HG03196 (cell line): ENCODE results near the gene BRINP3.
"Not testable (repeated sequence)": the region's sequence is repeated elsewhere in the genome, so short reads cannot be mapped to it uniquely, and the experiment has no call there.

Experiments used
- ATAC-seq: cut with Tn5 transposase; IDR thresholded peaks from one replicate; pipeline ENCODE4 v1.9.1; 2021; ENCODE audit not compliant: unreplicated experiment

BRINP3 gene

DNA sequence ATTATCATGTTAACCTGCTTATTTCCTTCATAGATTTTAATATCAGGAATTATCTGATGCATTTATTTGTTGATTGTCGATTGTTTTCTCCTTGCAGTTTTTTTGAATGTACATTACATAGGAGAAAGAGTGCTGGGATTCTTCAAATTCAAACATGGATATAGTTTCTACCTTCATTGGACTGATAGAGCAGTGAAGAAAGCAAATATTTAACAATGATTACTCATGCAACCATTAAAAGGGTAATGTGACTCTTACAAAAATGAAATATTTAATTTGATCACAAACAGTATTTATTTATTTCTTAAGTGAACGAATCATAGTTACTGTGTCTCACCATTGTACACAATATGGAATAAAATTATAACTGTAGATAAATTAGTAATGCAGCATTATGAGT, 350.9 kb downstream of the BRINP3 start:
- ATAC-seq = no peak

DNA sequence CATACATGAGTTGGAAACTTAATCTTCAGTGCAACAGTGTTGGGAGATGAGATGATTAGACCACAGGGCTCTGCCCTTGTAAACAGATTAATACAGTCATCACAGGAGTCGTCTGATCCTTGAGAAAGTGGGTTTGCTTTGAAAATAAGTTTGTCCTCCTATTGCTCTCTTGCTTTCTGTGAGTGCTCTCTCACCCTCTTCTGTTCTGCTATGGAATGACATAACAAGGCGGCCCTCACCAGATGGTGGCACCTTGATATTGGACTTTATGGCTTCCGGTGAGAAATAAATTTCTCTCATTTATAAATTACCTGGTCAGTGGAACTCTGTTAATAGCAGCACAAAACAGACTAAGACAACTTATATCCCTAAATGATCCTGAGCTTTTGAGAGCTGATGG, 353.6 kb downstream of the BRINP3 start:
- no peak for ATAC-seq

DNA sequence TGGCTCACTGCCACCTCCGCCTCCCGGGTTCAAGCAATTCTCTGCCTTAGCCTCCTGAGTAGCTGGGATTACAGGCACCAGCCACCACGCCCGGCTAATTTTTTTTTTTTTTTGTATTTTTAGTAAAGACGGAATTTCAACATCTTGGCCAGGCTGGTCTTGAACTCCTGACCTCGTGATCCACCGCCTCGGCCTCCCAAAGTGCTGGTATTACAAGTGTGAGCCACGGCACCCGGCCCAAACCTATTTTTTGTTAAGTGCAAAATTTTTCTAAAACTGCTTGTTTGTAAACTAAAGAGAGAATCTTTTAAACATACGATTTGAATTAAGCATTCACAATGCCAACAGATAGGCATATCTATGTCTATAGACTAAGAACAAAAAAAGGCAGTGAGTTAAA, 357.1 kb downstream of the BRINP3 start:
- not testable (repeated sequence) for ATAC-seq

DNA sequence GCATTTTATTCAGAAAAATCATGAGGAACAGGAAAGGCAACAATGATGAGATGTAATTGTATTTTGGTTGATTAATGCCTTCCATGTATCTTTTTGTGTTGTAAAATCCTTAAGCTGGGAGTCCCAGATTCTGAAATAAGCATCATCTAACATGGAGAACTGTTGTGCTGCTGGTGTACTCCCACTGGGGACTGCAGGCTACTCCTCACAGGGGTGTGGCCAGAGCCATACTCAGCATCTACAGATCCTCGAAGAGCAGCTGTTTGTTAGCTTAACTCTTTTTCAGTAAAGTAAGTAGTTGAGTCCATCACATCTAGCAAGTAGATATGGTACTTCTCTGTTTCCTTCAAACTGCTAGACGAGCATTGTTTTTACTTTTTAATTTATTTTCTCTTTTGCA, 358.0 kb downstream of the BRINP3 start:
- no peak for ATAC-seq

GRCh38 chr1:190116921-190117320, 360.7 kb downstream of the BRINP3 start:
- no peak for ATAC-seq

DNA sequence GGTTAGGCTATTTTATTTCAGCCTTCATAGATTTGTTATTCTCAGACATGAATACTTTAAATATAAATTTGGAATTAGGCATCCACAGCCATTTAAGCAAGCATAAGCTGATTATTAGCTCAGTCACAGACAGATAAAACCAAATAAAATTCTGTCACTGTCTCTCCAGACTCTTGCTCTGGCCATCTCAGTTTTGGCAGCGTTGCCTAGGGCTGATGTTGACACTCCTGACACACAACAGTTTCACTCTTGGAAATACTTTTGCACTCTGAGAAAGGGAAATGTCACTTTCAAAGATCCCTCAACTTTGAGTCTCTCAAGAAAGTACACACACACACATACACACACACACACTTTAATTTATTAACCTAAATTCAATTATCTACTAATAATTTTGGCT, 372.7 kb downstream of the BRINP3 start:
- no peak for ATAC-seq

- no peak for ATAC-seq
Observed at GRCh38 chr1:190102757-190103326, 374.8 kb downstream of the BRINP3 start.

GRCh38 chr1:190101756-190102155, 375.9 kb downstream of the BRINP3 start:
- ATAC-seq = no peak

DNA sequence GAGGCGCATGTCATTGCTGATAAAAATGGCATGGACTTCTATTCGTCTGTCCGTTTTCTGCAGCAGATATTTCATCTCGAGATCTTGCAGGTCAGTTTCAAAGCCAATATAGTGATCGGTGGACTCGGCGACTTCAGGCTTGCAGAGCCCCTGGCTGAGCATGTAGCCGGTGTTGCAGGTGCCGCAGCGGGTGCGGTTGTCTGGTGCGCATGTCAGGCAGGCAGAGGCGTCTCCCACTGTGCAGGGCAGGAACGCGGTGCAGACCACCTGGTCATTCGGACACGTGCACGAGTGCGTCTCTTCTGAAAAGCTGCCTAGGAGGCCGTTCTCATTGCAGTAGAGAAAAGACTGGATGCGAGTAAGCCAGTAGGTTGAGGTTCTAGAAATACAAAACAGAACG, 378.9 kb downstream of the BRINP3 start:
- ATAC-seq = no peak

GRCh38 chr1:190098107-190098506, 379.6 kb downstream of the BRINP3 start:
- no peak for ATAC-seq

GRCh38 chr1:190095596-190095995, 382.1 kb downstream of the BRINP3 start:
- no peak for ATAC-seq

GRCh38 chr1:190084552-190084951, 393.1 kb downstream of the BRINP3 start:
- ATAC-seq = no peak

DNA sequence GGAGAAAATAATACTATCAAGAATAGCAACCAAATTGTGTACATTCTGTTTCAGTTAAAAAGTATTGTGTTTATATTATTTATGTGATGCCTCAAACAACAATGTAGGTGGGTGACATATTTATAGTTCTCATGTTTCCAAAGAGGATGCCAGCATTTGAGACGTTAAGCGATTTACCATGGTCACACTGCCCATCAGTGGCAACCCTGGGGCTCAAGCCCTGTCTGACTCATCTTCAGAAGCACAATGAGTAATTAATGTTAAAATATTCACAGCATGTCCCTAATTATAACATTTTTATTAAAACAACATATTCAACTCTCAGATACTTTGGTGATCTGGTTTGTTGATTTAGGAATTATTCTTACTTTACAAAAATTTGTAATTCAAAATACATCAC, 409.4 kb downstream of the BRINP3 start:
- no peak for ATAC-seq

- ATAC-seq = no peak
Observed at GRCh38 chr1:190067592-190067991, 410.1 kb downstream of the BRINP3 start.

DNA sequence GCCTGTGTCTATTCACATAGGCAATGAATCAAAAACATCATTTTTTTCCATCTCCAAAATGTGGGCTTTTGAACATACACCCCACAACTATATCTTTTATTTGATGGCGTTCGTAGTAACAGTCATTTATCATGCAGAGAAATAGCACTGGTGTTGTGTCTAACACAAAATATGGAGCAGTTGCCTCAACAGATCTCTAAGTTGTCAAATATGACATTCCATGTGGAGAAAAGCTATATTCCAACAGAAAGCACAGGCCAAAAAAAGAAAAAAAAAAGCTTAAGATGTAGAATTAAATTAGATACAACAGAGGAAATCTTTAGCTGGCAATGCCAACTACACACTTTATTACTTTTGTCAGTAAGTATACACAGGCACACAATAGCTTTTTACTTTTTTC, 411.7 kb downstream of the BRINP3 start:
- ATAC-seq = no peak

GRCh38 chr1:190049314-190049713, 428.4 kb downstream of the BRINP3 start:
- no peak for ATAC-seq
